ENCODE results near the gene XIRP2. TPM values are rescaled to one million over a fixed set of nuclear protein-coding genes. Genes with fewer than 3 reads are reported as not detected.

The XIRP2 gene
- total RNA-seq, 1 donor from 2014 or later, result not detected

GRCh38 chr2:166958986-166959481 lies 70.8 kb downstream of the XIRP2 start:
- H3K9me3 Mint-ChIP-seq, result no peaks in the 10 kb centered on the region
- H3K27me3 Mint-ChIP-seq (ENCODE audit: insufficient read depth), result no peaks in the 10 kb centered on the region
- no peak overlapping the region for H3K4me3 Mint-ChIP-seq
- intact Hi-C loops (cut with micrococcal nuclease), result no loop called here
- no peaks in the 10 kb centered on the region for H3K36me3 Mint-ChIP-seq (ENCODE audit: low read depth)
- H3K27ac Mint-ChIP-seq, result no peak overlapping the region
- H3K4me1 Mint-ChIP-seq (ENCODE audit: low read depth), result no peaks in the 10 kb centered on the region
- DNase-seq (ENCODE audit: low spot score), result no peak

GRCh38 chr2:166959556-166959955 lies 71.3 kb downstream of the XIRP2 start:
- H3K4me3 Mint-ChIP-seq, result no peak overlapping the region
- intact Hi-C loops (cut with micrococcal nuclease), result no loop called here

GRCh38 chr2:166960702-166961270 lies 72.5 kb downstream of the XIRP2 start:
- no peak for DNase-seq (ENCODE audit: low spot score)
- Mint-ChIP-seq H3K9me3 (no peaks in the 10 kb centered on the region), H3K27ac (no peak overlapping the region), H3K4me3 (no peak overlapping the region), H3K36me3 (ENCODE audit: low read depth) (no peaks in the 10 kb centered on the region), H3K4me1 (ENCODE audit: low read depth) (no peaks in the 10 kb centered on the region), H3K27me3 (ENCODE audit: insufficient read depth) (no peaks in the 10 kb centered on the region)
- intact Hi-C loops (cut with micrococcal nuclease), result no loop called here

More at GRCh38 chr2:166959556-166959955, 71.3 kb downstream of the XIRP2 start:
- no peaks in the 10 kb centered on the region for H3K4me1 Mint-ChIP-seq (ENCODE audit: low read depth)
- DNase-seq (ENCODE audit: low spot score), result no peak
- H3K9me3 Mint-ChIP-seq, result no peaks in the 10 kb centered on the region
- H3K27ac Mint-ChIP-seq, result no peak overlapping the region
- no peaks in the 10 kb centered on the region for H3K36me3 Mint-ChIP-seq (ENCODE audit: low read depth)
- H3K27me3 Mint-ChIP-seq (ENCODE audit: insufficient read depth), result no peaks in the 10 kb centered on the region

- Mint-ChIP-seq H3K36me3 (ENCODE audit: low read depth) (no peaks in the 10 kb centered on the region), H3K4me3 (no peak overlapping the region), H3K27me3 (ENCODE audit: insufficient read depth) (no peaks in the 10 kb centered on the region), H3K27ac (no peak overlapping the region), H3K4me1 (ENCODE audit: low read depth) (no peaks in the 10 kb centered on the region), H3K9me3 (no peaks in the 10 kb centered on the region)
- DNase-seq (ENCODE audit: low spot score), result no peak
- intact Hi-C loops (cut with micrococcal nuclease), result no loop called here
Measured at GRCh38 chr2:166961933-166962332, 73.7 kb downstream of the XIRP2 start.

GRCh38 chr2:166969486-166969885 lies 81.2 kb downstream of the XIRP2 start:
- Mint-ChIP-seq H3K4me1 (ENCODE audit: low read depth) (no peaks in the 10 kb centered on the region), H3K27ac (no peak overlapping the region), H3K9me3 (no peaks in the 10 kb centered on the region), H3K27me3 (ENCODE audit: insufficient read depth) (no peaks in the 10 kb centered on the region), H3K36me3 (ENCODE audit: low read depth) (no peaks in the 10 kb centered on the region), H3K4me3 (no peak overlapping the region)
- intact Hi-C loops (cut with micrococcal nuclease), result no loop called here
- DNase-seq (ENCODE audit: low spot score), result no peak

GRCh38 chr2:166972002-166972401 lies 83.7 kb downstream of the XIRP2 start:
- Mint-ChIP-seq H3K27ac (no peak overlapping the region), H3K4me1 (ENCODE audit: low read depth) (no peaks in the 10 kb centered on the region), H3K27me3 (ENCODE audit: insufficient read depth) (no peaks in the 10 kb centered on the region), H3K36me3 (ENCODE audit: low read depth) (no peaks in the 10 kb centered on the region), H3K4me3 (no peak overlapping the region), H3K9me3 (no peaks in the 10 kb centered on the region)
- intact Hi-C loops (cut with micrococcal nuclease), result no loop called here
- no peak for DNase-seq (ENCODE audit: low spot score)

- Mint-ChIP-seq H3K4me3 (no peak overlapping the region), H3K9me3 (no peaks in the 10 kb centered on the region), H3K4me1 (ENCODE audit: low read depth) (no peaks in the 10 kb centered on the region), H3K27ac (no peak overlapping the region), H3K36me3 (ENCODE audit: low read depth) (no peaks in the 10 kb centered on the region), H3K27me3 (ENCODE audit: insufficient read depth) (no peaks in the 10 kb centered on the region)
- DNase-seq (ENCODE audit: low spot score), result no peak
- intact Hi-C loops (cut with micrococcal nuclease), result no loop called here
Measured at GRCh38 chr2:166972418-166972817, 84.1 kb downstream of the XIRP2 start.

GRCh38 chr2:166984188-166984587 lies 95.9 kb downstream of the XIRP2 start:
- no peak overlapping the region for H3K27ac Mint-ChIP-seq
- H3K27me3 Mint-ChIP-seq (ENCODE audit: insufficient read depth), result no peaks in the 10 kb centered on the region
- H3K9me3 Mint-ChIP-seq, result peaks cover 13% of the 10 kb centered on the region
- no peak for DNase-seq (ENCODE audit: low spot score)
- H3K4me1 Mint-ChIP-seq (ENCODE audit: low read depth), result no peaks in the 10 kb centered on the region
- H3K36me3 Mint-ChIP-seq (ENCODE audit: low read depth), result no peaks in the 10 kb centered on the region
- no peak overlapping the region for H3K4me3 Mint-ChIP-seq
- intact Hi-C loops (cut with micrococcal nuclease), result no loop called here

GRCh38 chr2:166984797-166985196 lies 96.5 kb downstream of the XIRP2 start:
- DNase-seq (ENCODE audit: low spot score), result no peak
- H3K9me3 Mint-ChIP-seq, result peaks cover 13% of the 10 kb centered on the region
- no peaks in the 10 kb centered on the region for H3K27me3 Mint-ChIP-seq (ENCODE audit: insufficient read depth)
- no peaks in the 10 kb centered on the region for H3K4me1 Mint-ChIP-seq (ENCODE audit: low read depth)
- no peak overlapping the region for H3K27ac Mint-ChIP-seq
- no peaks in the 10 kb centered on the region for H3K36me3 Mint-ChIP-seq (ENCODE audit: low read depth)
- no peak overlapping the region for H3K4me3 Mint-ChIP-seq
- intact Hi-C loops (cut with micrococcal nuclease), result no loop called here

- Mint-ChIP-seq H3K9me3 (no peaks in the 10 kb centered on the region), H3K4me1 (ENCODE audit: low read depth) (no peaks in the 10 kb centered on the region), H3K27ac (no peak overlapping the region), H3K36me3 (ENCODE audit: low read depth) (no peaks in the 10 kb centered on the region), H3K4me3 (no peak overlapping the region), H3K27me3 (ENCODE audit: insufficient read depth) (no peaks in the 10 kb centered on the region)
- DNase-seq (ENCODE audit: low spot score), result no peak
- intact Hi-C loops (cut with micrococcal nuclease), result no loop called here
Measured at GRCh38 chr2:166994588-166995336, 106.5 kb downstream of the XIRP2 start.

GRCh38 chr2:166996465-166996864 lies 108.2 kb downstream of the XIRP2 start:
- H3K4me3 Mint-ChIP-seq, result no peak overlapping the region
- H3K36me3 Mint-ChIP-seq (ENCODE audit: low read depth), result no peaks in the 10 kb centered on the region

GRCh38 chr2:167001165-167001564 lies 112.9 kb downstream of the XIRP2 start:
- no peak overlapping the region for H3K27ac Mint-ChIP-seq
- intact Hi-C loops (cut with micrococcal nuclease), result no loop called here
- H3K27me3 Mint-ChIP-seq (ENCODE audit: insufficient read depth), result no peaks in the 10 kb centered on the region
- H3K4me1 Mint-ChIP-seq (ENCODE audit: low read depth), result no peaks in the 10 kb centered on the region
- H3K9me3 Mint-ChIP-seq, result no peaks in the 10 kb centered on the region
- DNase-seq (ENCODE audit: low spot score), result no peak
- H3K36me3 Mint-ChIP-seq (ENCODE audit: low read depth), result no peaks in the 10 kb centered on the region
- no peak overlapping the region for H3K4me3 Mint-ChIP-seq

More at GRCh38 chr2:166996465-166996864, 108.2 kb downstream of the XIRP2 start:
- H3K27me3 Mint-ChIP-seq (ENCODE audit: insufficient read depth), result no peaks in the 10 kb centered on the region
- DNase-seq (ENCODE audit: low spot score), result no peak
- H3K4me1 Mint-ChIP-seq (ENCODE audit: low read depth), result no peaks in the 10 kb centered on the region
- intact Hi-C loops (cut with micrococcal nuclease), result no loop called here
- H3K9me3 Mint-ChIP-seq, result no peaks in the 10 kb centered on the region
- no peak overlapping the region for H3K27ac Mint-ChIP-seq

- Mint-ChIP-seq H3K27ac (no peak overlapping the region), H3K27me3 (ENCODE audit: insufficient read depth) (no peaks in the 10 kb centered on the region), H3K4me3 (no peak overlapping the region), H3K4me1 (ENCODE audit: low read depth) (no peaks in the 10 kb centered on the region), H3K36me3 (ENCODE audit: low read depth) (no peaks in the 10 kb centered on the region), H3K9me3 (no peaks in the 10 kb centered on the region)
- intact Hi-C loops (cut with micrococcal nuclease), result no loop called here
- no peak for DNase-seq (ENCODE audit: low spot score)
Measured at GRCh38 chr2:167005096-167005495, 116.8 kb downstream of the XIRP2 start.
